SK-N-SH treated with all-trans-retinoic acid at 6 μM for 48 hours (cell line): ENCODE measurements around the gene NOC4L.

Experiments
- ATAC-seq: fragments of 200-7000 bp; cut with Tn5 transposase; 3 replicates; pipeline ENCODE4 v1.9.1; 2020; ENCODE audit warnings: mild to moderate bottlenecking, moderate library complexity
- ARNTL ChIP-seq: fragments of 450-650 bp; formaldehyde crosslinking; IDR thresholded peaks from 2 replicates; pipeline ENCODE4 v1.5.0; 2020; ENCODE audit warnings: low read depth, mild to moderate bottlenecking, moderate library complexity, borderline replicate concordance
- BACH2 ChIP-seq: fragments of 250-450 bp; sonication (Bioruptor Pico); IDR thresholded peaks from 2 replicates; pipeline ENCODE4 v1.9.0; 2021; ENCODE audit warnings: mild to moderate bottlenecking, borderline replicate concordance
- CSDC2 ChIP-seq: fragments of 250-450 bp; sonication (Bioruptor Pico); IDR thresholded peaks from 2 replicates; pipeline ENCODE4 v1.5.0; 2020; ENCODE audit warnings: mild to moderate bottlenecking, moderate library complexity
- ISL1 ChIP-seq: fragments of 250-450 bp; sonication (Bioruptor Pico); IDR thresholded peaks from 2 replicates; pipeline ENCODE4 v2.1.2; 2022; ENCODE audit warnings: mild to moderate bottlenecking, moderate library complexity
- OSR1 ChIP-seq: fragments of 250-450 bp; sonication (Bioruptor Pico); IDR thresholded peaks from 2 replicates; pipeline ENCODE4 v1.8.0; 2022; ENCODE audit warnings: moderate library complexity, mild to moderate bottlenecking, inconsistent platforms
- PPARA ChIP-seq: fragments of 250-450 bp; sonication (Bioruptor Pico); IDR thresholded peaks from 2 replicates; pipeline ENCODE4 v1.5.0; 2020; ENCODE audit warnings: mild to moderate bottlenecking, borderline replicate concordance
- RARB ChIP-seq: fragments of 250-450 bp; sonication (Bioruptor Pico); IDR thresholded peaks from 2 replicates; pipeline ENCODE4 v1.8.0; 2021; ENCODE audit warnings: mild to moderate bottlenecking, moderate library complexity
- SNAI2 ChIP-seq: fragments of 250-450 bp; sonication (Bioruptor Pico); IDR thresholded peaks from 2 replicates; pipeline ENCODE4 v1.5.0; 2020; ENCODE audit warnings: mild to moderate bottlenecking, moderate library complexity
- TCF4 ChIP-seq: fragments of 250-450 bp; sonication (Bioruptor Pico); IDR thresholded peaks from 2 replicates; pipeline ENCODE4 v1.8.0; 2021; ENCODE audit warnings: mild to moderate bottlenecking, moderate library complexity, borderline replicate concordance
- TOX ChIP-seq: fragments of 250-450 bp; sonication (Bioruptor Pico); IDR thresholded peaks from 2 replicates; pipeline ENCODE4 v1.8.0; 2021; ENCODE audit warnings: mild to moderate bottlenecking, moderate library complexity, borderline replicate concordance
- ZC3H10 ChIP-seq: fragments of 250-450 bp; sonication (Bioruptor Pico); IDR thresholded peaks from 2 replicates; pipeline ENCODE4 v1.5.1; 2021; ENCODE audit warnings: mild to moderate bottlenecking, moderate library complexity
- ZFP3 ChIP-seq: fragments of 250-450 bp; sonication (Bioruptor Pico); IDR thresholded peaks from 2 replicates; pipeline ENCODE4 v1.5.0; 2020; ENCODE audit warnings: mild to moderate bottlenecking, moderate library complexity
- ZFP30 ChIP-seq: fragments of 450-650 bp; formaldehyde crosslinking; IDR thresholded peaks from 2 replicates; pipeline ENCODE4 v1.5.0; 2022; ENCODE audit warnings: mild to moderate bottlenecking, moderate library complexity
- ZNF565 ChIP-seq: fragments of 450-650 bp; formaldehyde crosslinking; conservative IDR thresholded peaks from 2 replicates; pipeline ENCODE4 v1.5.0; 2020; ENCODE audit warnings: low read depth, mild to moderate bottlenecking, moderate library complexity
- ZNF70 ChIP-seq: fragments of 450-650 bp; formaldehyde crosslinking; IDR thresholded peaks from 2 replicates; pipeline ENCODE4 v1.5.0; 2020; ENCODE audit warnings: mild to moderate bottlenecking, moderate library complexity
- ZNF8 ChIP-seq: fragments of 450-650 bp; formaldehyde crosslinking; IDR thresholded peaks from 2 replicates; pipeline ENCODE4 v1.5.0; 2020; ENCODE audit warnings: mild to moderate bottlenecking, moderate library complexity
- TF ChIP-seq, protein P1 (sequence below): fragments of 250-450 bp; sonication (Bioruptor Pico); IDR thresholded peaks from 2 replicates; pipeline ENCODE4 v1.8.0; 2021; ENCODE audit warnings: low read depth, mild to moderate bottlenecking, moderate library complexity, borderline replicate concordance
- TF ChIP-seq, protein P2 (sequence below): fragments of 250-450 bp; sonication (Bioruptor Pico); IDR thresholded peaks from 2 replicates; pipeline ENCODE4 v1.5.1; 2020; ENCODE audit warnings: low read depth, mild to moderate bottlenecking, moderate library complexity
- TF ChIP-seq, protein P3 (sequence below): fragments of 250-450 bp; sonication (Bioruptor Pico); IDR thresholded peaks from 2 replicates; pipeline ENCODE4 v1.8.0; 2020; ENCODE audit warnings: mild to moderate bottlenecking, moderate library complexity, borderline replicate concordance
- TF ChIP-seq, protein P4 (sequence below): fragments of 250-450 bp; sonication (Bioruptor Pico); IDR thresholded peaks from 2 replicates; pipeline ENCODE4 v1.5.1; 2021; ENCODE audit warnings: mild to moderate bottlenecking, moderate library complexity
- TF ChIP-seq, protein P5 (sequence below): fragments of 250-450 bp; sonication (Bioruptor Pico); IDR thresholded peaks from 2 replicates; pipeline ENCODE4 v1.5.0; 2020; ENCODE audit warnings: mild to moderate bottlenecking, moderate library complexity

The NOC4L gene

DNA sequence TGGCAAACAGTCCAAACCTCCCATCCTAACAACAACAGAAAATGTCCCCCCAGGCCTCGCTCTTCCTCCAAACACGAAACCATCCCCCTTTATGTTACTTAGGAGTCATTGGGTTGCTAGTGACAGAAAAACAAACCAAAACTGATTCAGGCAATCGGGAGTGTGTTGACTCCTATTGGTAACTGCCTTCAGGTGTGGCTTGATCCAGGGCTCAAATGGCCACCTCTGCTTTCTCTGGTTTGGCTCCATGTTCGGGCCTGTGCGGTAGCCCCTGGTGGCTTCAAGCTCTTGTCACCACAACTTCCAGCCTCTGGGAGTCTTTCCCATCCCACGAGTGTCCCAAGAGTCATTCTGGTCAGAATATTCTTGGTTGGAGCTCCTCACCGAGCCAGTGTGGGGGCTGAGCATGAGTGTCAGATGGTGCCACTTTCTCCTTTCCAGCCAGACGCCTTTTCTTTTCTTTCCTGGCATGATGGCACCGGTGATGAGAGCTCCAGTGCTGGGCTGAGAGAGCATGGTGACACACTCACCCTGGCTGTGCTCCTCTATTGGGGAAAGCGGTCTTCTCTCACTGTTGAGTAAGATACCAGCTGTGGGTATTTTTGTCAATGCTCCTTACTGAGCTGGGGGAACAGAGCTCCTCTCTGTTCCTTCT, 38.6 kb downstream of the NOC4L start:
- TF ChIP-seq ZNF70 (CRISPR knock-in tag) (no peak), TCF4 (CRISPR knock-in tag) (no peak)

DNA sequence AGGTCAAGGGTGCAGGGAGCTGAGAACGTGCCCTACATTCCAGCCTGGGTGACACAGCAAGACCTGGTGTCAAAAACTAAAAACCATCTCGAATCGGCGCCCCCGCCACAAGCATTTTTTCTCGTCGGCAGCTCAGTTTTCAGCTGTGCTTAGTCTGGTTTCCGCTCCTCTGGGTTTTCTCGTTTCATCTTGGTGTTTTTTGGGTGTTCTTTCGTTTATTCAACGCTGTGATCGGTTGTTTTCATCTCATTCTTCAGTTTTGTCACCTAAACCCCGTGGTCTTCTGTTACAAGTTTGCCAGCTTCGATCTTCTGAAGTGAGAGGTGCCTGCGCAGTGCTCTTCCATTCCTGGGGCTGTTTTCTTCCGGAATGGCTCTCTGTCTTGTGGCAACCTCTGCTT, 41.4 kb downstream of the NOC4L start:
- no peak for ATAC-seq
- TF ChIP-seq, protein P1, sequence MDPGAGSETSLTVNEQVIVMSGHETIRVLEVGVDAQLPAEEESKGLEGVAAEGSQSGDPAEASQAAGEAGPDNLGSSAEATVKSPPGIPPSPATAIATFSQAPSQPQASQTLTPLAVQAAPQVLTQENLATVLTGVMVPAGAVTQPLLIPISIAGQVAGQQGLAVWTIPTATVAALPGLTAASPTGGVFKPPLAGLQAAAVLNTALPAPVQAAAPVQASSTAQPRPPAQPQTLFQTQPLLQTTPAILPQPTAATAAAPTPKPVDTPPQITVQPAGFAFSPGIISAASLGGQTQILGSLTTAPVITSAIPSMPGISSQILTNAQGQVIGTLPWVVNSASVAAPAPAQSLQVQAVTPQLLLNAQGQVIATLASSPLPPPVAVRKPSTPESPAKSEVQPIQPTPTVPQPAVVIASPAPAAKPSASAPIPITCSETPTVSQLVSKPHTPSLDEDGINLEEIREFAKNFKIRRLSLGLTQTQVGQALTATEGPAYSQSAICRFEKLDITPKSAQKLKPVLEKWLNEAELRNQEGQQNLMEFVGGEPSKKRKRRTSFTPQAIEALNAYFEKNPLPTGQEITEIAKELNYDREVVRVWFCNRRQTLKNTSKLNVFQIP, result no peak
- TF ChIP-seq BACH2 (CRISPR knock-in tag), result no peak
- no peak for TF ChIP-seq ISL1 (CRISPR knock-in tag)
- TF ChIP-seq ZNF8 (CRISPR knock-in tag), result no peak
- TF ChIP-seq, protein P2, sequence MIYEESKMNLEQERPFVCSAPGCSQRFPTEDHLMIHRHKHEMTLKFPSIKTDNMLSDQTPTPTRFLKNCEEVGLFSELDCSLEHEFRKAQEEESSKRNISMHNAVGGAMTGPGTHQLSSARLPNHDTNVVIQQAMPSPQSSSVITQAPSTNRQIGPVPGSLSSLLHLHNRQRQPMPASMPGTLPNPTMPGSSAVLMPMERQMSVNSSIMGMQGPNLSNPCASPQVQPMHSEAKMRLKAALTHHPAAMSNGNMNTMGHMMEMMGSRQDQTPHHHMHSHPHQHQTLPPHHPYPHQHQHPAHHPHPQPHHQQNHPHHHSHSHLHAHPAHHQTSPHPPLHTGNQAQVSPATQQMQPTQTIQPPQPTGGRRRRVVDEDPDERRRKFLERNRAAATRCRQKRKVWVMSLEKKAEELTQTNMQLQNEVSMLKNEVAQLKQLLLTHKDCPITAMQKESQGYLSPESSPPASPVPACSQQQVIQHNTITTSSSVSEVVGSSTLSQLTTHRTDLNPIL (CRISPR knock-in tag), result no peak
- TF ChIP-seq, protein P3, sequence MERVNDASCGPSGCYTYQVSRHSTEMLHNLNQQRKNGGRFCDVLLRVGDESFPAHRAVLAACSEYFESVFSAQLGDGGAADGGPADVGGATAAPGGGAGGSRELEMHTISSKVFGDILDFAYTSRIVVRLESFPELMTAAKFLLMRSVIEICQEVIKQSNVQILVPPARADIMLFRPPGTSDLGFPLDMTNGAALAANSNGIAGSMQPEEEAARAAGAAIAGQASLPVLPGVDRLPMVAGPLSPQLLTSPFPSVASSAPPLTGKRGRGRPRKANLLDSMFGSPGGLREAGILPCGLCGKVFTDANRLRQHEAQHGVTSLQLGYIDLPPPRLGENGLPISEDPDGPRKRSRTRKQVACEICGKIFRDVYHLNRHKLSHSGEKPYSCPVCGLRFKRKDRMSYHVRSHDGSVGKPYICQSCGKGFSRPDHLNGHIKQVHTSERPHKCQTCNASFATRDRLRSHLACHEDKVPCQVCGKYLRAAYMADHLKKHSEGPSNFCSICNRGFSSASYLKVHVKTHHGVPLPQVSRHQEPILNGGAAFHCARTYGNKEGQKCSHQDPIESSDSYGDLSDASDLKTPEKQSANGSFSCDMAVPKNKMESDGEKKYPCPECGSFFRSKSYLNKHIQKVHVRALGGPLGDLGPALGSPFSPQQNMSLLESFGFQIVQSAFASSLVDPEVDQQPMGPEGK, result no peak
- TF ChIP-seq, protein P4, sequence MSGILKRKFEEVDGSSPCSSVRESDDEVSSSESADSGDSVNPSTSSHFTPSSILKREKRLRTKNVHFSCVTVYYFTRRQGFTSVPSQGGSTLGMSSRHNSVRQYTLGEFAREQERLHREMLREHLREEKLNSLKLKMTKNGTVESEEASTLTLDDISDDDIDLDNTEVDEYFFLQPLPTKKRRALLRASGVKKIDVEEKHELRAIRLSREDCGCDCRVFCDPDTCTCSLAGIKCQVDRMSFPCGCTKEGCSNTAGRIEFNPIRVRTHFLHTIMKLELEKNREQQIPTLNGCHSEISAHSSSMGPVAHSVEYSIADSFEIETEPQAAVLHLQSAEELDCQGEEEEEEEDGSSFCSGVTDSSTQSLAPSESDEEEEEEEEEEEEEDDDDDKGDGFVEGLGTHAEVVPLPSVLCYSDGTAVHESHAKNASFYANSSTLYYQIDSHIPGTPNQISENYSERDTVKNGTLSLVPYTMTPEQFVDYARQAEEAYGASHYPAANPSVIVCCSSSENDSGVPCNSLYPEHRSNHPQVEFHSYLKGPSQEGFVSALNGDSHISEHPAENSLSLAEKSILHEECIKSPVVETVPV (CRISPR knock-in tag), result no peak
- no peak for TF ChIP-seq ZFP3
- TF ChIP-seq ZC3H10 (CRISPR knock-in tag), result no peak
- TF ChIP-seq ZNF565, result no peak
- no peak for TF ChIP-seq CSDC2
- TF ChIP-seq RARB (CRISPR knock-in tag), result no peak
- TF ChIP-seq PPARA, result no peak
- no peak for TF ChIP-seq TOX (CRISPR knock-in tag)
- TF ChIP-seq OSR1, result no peak
- TF ChIP-seq ARNTL, result no peak
- TF ChIP-seq SNAI2 (CRISPR knock-in tag), result no peak
- TF ChIP-seq, protein P5, sequence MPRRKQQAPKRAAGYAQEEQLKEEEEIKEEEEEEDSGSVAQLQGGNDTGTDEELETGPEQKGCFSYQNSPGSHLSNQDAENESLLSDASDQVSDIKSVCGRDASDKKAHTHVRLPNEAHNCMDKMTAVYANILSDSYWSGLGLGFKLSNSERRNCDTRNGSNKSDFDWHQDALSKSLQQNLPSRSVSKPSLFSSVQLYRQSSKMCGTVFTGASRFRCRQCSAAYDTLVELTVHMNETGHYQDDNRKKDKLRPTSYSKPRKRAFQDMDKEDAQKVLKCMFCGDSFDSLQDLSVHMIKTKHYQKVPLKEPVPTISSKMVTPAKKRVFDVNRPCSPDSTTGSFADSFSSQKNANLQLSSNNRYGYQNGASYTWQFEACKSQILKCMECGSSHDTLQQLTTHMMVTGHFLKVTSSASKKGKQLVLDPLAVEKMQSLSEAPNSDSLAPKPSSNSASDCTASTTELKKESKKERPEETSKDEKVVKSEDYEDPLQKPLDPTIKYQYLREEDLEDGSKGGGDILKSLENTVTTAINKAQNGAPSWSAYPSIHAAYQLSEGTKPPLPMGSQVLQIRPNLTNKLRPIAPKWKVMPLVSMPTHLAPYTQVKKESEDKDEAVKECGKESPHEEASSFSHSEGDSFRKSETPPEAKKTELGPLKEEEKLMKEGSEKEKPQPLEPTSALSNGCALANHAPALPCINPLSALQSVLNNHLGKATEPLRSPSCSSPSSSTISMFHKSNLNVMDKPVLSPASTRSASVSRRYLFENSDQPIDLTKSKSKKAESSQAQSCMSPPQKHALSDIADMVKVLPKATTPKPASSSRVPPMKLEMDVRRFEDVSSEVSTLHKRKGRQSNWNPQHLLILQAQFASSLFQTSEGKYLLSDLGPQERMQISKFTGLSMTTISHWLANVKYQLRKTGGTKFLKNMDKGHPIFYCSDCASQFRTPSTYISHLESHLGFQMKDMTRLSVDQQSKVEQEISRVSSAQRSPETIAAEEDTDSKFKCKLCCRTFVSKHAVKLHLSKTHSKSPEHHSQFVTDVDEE (CRISPR knock-in tag), result no peak
- TF ChIP-seq ZFP30 (CRISPR knock-in tag), result no peak
- TF ChIP-seq, all 23 proteins: peak for 0

More for the DNA sequence above, 38.6 kb downstream of the NOC4L start:
- no peak for ATAC-seq

DNA sequence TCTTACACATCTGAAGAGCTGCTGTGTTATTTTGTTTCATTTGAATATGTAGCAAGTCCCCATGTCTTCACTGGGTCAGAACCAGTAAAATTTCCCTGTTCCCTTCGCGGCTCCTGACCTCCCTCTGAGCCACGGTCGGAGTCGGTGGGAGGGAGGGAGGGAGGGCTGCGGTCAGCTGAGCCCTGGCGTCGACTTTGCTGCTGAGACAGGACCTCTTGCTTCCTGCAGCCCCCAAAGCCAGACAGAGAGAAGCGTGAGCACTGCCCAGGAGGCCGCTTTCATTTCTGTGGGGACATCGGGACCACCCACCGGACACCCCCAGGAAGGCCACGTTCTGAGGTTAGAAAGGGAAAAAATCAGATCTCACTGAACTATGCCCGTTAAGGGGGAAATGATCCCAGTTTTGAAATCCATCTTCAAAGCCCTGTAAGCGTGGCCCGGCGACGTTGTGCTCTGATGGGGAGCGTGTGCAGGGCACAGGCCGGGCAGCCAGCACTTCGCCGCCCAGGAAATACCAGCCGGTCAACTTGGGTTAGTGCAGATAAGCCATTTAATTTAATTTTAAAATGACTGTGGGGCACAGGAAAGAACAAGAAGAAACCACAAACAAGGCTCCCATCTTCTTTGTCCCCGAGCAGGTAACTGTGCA, 42.1 kb downstream of the NOC4L start:
- peak; percentile 23; the same call in 2 of the 3 replicates for ATAC-seq
- no peak for TF ChIP-seq SNAI2 (CRISPR knock-in tag)
- no peak for TF ChIP-seq CSDC2
- no peak for TF ChIP-seq ISL1 (CRISPR knock-in tag)
- TF ChIP-seq, protein P4 (CRISPR knock-in tag), result no peak
- TF ChIP-seq ZFP3, result no peak
- TF ChIP-seq, protein P3, result no peak
- TF ChIP-seq BACH2 (CRISPR knock-in tag), result no peak
- TF ChIP-seq TCF4 (CRISPR knock-in tag), result no peak
- no peak for TF ChIP-seq OSR1
- TF ChIP-seq ZNF70 (CRISPR knock-in tag), result no peak
- no peak for TF ChIP-seq RARB (CRISPR knock-in tag)
- TF ChIP-seq, protein P1, result no peak
